Measurements from ENCODE around the gene PTH2. TPM values are rescaled to one million over a fixed set of nuclear protein-coding genes. Genes with fewer than 3 reads are reported as not detected.
A peak's percentile ranks its signal among the peaks of the same experiment; 100 is the strongest.

Gene PTH2
- total RNA-seq, 1 experiment from 2014 or later: 1.0 TPM

- Mint-ChIP-seq H3K9me3 (no peaks in the 10 kb centered on the region), H3K4me1 (peaks cover 12% of the 10 kb centered on the region), H3K27me3 (ENCODE audit: low read depth) (no peaks in the 10 kb centered on the region), H3K27ac (no peak overlapping the region), H3K4me3 (no peak overlapping the region), H3K36me3 (peaks cover 22% of the 10 kb centered on the region)
- POLR2A ChIA-PET: no interaction called here
- no peak for DNase-seq (ENCODE audit: low spot score)
- no peak for ATAC-seq
- TF ChIP-seq HMGXB4 (CRISPR knock-in tag; IDR thresholded peaks at IDR 0.05) (no peak), ZNF121 (CRISPR knock-in tag; IDR thresholded peaks at IDR 0.05) (no peak), NR1H2 (CRISPR knock-in tag; IDR thresholded peaks at IDR 0.05) (no peak)
- CTCF ChIA-PET: no interaction called here
These were observed 32.5 kb upstream of the PTH2 start for GRCh38 chr19:49455773-49456172.

- CTCF ChIA-PET: interaction anchor here (0.6 to 3.9 kb wide), 15 partner anchors 9 to 454 kb away, joined by 3 to 33 read pairs (median 5); partner anchors contain the start of genes SLC17A7 and TEAD2
- TF ChIP-seq USF2 (CRISPR knock-in tag; IDR thresholded peaks at IDR 0.05): no peak
- TF ChIP-seq FOXK1 (CRISPR knock-in tag; IDR thresholded peaks at IDR 0.05): no peak
- TF ChIP-seq HMGXB4 (CRISPR knock-in tag; IDR thresholded peaks at IDR 0.05): no peak
- 0 out of 2 replicates have a peak, but pooled peaks have one; percentile 67 for TF ChIP-seq NR3C1 (CRISPR knock-in tag; conservative IDR thresholded peaks at IDR 0.05; ENCODE audit: low read depth)
- no peak for TF ChIP-seq AFF4 (CRISPR knock-in tag; IDR thresholded peaks at IDR 0.05; ENCODE audit: borderline replicate concordance)
- 0 out of 2 replicates have a peak, but pooled peaks have one; percentile 47 for TF ChIP-seq AR (CRISPR knock-in tag; IDR thresholded peaks at IDR 0.05)
- TF ChIP-seq ZNF512 (CRISPR knock-in tag; IDR thresholded peaks at IDR 0.05; ENCODE audit: borderline replicate concordance): no peak
- TF ChIP-seq IRF1 (CRISPR knock-in tag; IDR thresholded peaks at IDR 0.05): no peak
- TF ChIP-seq ETV6 (CRISPR knock-in tag; IDR thresholded peaks at IDR 0.05): no peak
- TF ChIP-seq ZBTB43 (CRISPR knock-in tag; IDR thresholded peaks at IDR 0.05): no peak
- 0 out of 2 replicates have a peak, but pooled peaks have one; percentile 4 for TF ChIP-seq ZNF138 (CRISPR knock-in tag; conservative IDR thresholded peaks at IDR 0.05)
- TF ChIP-seq RORB (CRISPR knock-in tag; IDR thresholded peaks at IDR 0.05): no peak
- TF ChIP-seq ZMAT4 (CRISPR knock-in tag; IDR thresholded peaks at IDR 0.05): no peak
- no peak for TF ChIP-seq ERG (CRISPR knock-in tag; IDR thresholded peaks at IDR 0.05)
These were observed 30.6 kb upstream of the PTH2 start for GRCh38 chr19:49453757-49454240.

More at GRCh38 chr19:49453757-49454240, 30.6 kb upstream of the PTH2 start:
- H3K27me3 Mint-ChIP-seq (ENCODE audit: low read depth): no peaks in the 10 kb centered on the region
- no peak for ATAC-seq
- H3K9me3 Mint-ChIP-seq: no peaks in the 10 kb centered on the region
- no peak for DNase-seq (ENCODE audit: low spot score)
- peaks cover 21% of the 10 kb centered on the region for H3K4me1 Mint-ChIP-seq
- H3K4me3 Mint-ChIP-seq: peak overlapping the region; percentile 94
- H3K36me3 Mint-ChIP-seq: peaks cover 30% of the 10 kb centered on the region
- POLR2A ChIA-PET: interaction anchor here (0.6 to 2.1 kb wide), 9 partner anchors 11 to 141 kb away, joined by 3 to 7 read pairs (median 3); no protein-coding TSS in a partner anchor
- peak overlapping the region; percentile 100 for H3K27ac Mint-ChIP-seq
